Glutamatergic neuron (in vitro differentiated cells): ENCODE measurements around the gene SPSB2. TPM values are rescaled to one million over a fixed set of nuclear protein-coding genes. Genes with fewer than 3 reads are reported as not detected.
A peak's percentile ranks its signal among the peaks of the same experiment; 100 is the strongest.

Experiments used
- DNase-seq: peaks from one replicate; pipeline ENCODE4 v3.0.0; 2022
- H3K27ac Mint-ChIP-seq: one replicate; pipeline ENCODE4 v1.8.0; 2020; ENCODE audit warnings: mild to moderate bottlenecking, mixed read lengths, inconsistent platforms; ENCODE audit not compliant: unreplicated experiment
- H3K27me3 Mint-ChIP-seq: one replicate; pipeline ENCODE4 v1.8.0; 2020; ENCODE audit warnings: mild to moderate bottlenecking, moderate library complexity, mixed read lengths, inconsistent platforms; ENCODE audit not compliant: unreplicated experiment
- H3K36me3 Mint-ChIP-seq: one replicate; pipeline ENCODE4 v1.8.0; 2020; ENCODE audit warnings: mild to moderate bottlenecking, mixed read lengths, inconsistent platforms; ENCODE audit not compliant: unreplicated experiment
- H3K4me1 Mint-ChIP-seq: one replicate; pipeline ENCODE4 v1.8.0; 2020; ENCODE audit warnings: mild to moderate bottlenecking, low read depth, mixed read lengths, inconsistent platforms; ENCODE audit not compliant: unreplicated experiment
- H3K4me3 Mint-ChIP-seq: one replicate; pipeline ENCODE4 v1.8.0; 2020; ENCODE audit warnings: mild to moderate bottlenecking, mixed read lengths, inconsistent platforms; ENCODE audit not compliant: unreplicated experiment
- H3K9me3 Mint-ChIP-seq: one replicate; pipeline ENCODE4 v1.8.0; 2020; ENCODE audit warnings: mild to moderate bottlenecking, moderate library complexity, mixed read lengths, inconsistent platforms; ENCODE audit not compliant: unreplicated experiment
- total RNA-seq: library from RNA; stranded (reverse); fragmentation: NEBNext Ultra II Directional; extraction: Animal tissue kit (Norgen Biotek cat#: 25700); gene quantifications from one replicate; pipeline ENCODE4 v1.2.1, GENCODE V29; 2021; ENCODE audit not compliant: unreplicated experiment
- TF ChIP-seq, protein P1 (sequence below): fragments of 200-600 bp; sonication (generic); IDR thresholded peaks from one replicate; pipeline ENCODE4 v1.5.0; 2021; ENCODE audit not compliant: partially characterized antibody, unreplicated experiment

Gene SPSB2
- total RNA-seq, 1 donor from 2014 or later: 4.3 TPM

- peak overlapping the region; percentile 98 for H3K27ac Mint-ChIP-seq
- peaks cover 33% of the 10 kb centered on the region for H3K9me3 Mint-ChIP-seq
- H3K27me3 Mint-ChIP-seq: peaks cover 43% of the 10 kb centered on the region
- TF ChIP-seq, protein P1, sequence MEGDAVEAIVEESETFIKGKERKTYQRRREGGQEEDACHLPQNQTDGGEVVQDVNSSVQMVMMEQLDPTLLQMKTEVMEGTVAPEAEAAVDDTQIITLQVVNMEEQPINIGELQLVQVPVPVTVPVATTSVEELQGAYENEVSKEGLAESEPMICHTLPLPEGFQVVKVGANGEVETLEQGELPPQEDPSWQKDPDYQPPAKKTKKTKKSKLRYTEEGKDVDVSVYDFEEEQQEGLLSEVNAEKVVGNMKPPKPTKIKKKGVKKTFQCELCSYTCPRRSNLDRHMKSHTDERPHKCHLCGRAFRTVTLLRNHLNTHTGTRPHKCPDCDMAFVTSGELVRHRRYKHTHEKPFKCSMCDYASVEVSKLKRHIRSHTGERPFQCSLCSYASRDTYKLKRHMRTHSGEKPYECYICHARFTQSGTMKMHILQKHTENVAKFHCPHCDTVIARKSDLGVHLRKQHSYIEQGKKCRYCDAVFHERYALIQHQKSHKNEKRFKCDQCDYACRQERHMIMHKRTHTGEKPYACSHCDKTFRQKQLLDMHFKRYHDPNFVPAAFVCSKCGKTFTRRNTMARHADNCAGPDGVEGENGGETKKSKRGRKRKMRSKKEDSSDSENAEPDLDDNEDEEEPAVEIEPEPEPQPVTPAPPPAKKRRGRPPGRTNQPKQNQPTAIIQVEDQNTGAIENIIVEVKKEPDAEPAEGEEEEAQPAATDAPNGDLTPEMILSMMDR: peak; percentile 95
- peaks cover 7% of the 10 kb centered on the region for H3K36me3 Mint-ChIP-seq
- H3K4me1 Mint-ChIP-seq: peaks cover 36% of the 10 kb centered on the region
- H3K4me3 Mint-ChIP-seq: peak overlapping the region; percentile 88
- DNase-seq: peak; percentile 96
These were observed 47.5 kb downstream of the SPSB2 start for GRCh38 chr12:6825398-6826124.

DNA sequence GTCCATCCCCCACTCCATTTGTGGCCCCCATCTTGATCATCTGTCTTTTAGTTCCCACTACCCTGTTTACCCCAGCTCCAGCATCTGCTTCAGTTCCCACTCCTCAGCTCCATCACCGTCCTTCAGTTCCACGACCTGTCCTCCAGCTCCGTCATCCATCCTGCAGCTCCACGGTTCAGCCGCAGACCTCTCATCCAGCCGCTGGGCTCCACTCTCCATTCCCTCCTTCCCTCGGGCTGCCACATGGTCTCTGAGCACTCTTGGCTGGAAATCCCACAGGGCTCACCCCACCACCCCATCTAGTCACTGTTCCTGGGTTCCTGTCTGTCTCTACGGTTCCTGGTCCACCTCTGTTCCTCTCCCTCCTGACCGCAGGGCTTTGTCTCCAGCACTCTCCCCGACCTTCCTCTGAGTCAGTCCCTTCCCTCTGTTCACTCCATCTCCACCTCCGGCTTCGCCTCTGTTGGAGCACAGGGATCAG is 48.2 kb downstream of the SPSB2 start:
- peaks cover 37% of the 10 kb centered on the region for H3K4me1 Mint-ChIP-seq
- peaks cover 33% of the 10 kb centered on the region for H3K9me3 Mint-ChIP-seq
- TF ChIP-seq, protein P1: no peak
- H3K27me3 Mint-ChIP-seq: peaks cover 43% of the 10 kb centered on the region
- peaks cover 7% of the 10 kb centered on the region for H3K36me3 Mint-ChIP-seq
- H3K27ac Mint-ChIP-seq: peak overlapping the region; percentile 98
- DNase-seq: no peak
- peak overlapping the region; percentile 88 for H3K4me3 Mint-ChIP-seq

GRCh38 chr12:6824085-6824775 is 48.9 kb downstream of the SPSB2 start:
- Mint-ChIP-seq H3K27me3 (peaks cover 40% of the 10 kb centered on the region), H3K27ac (peak overlapping the region; percentile 98), H3K4me3 (peak overlapping the region; percentile 88), H3K9me3 (peaks cover 34% of the 10 kb centered on the region), H3K4me1 (peaks cover 44% of the 10 kb centered on the region), H3K36me3 (peaks cover 7% of the 10 kb centered on the region)
- no peak for DNase-seq
- TF ChIP-seq, protein P1: no peak

GRCh38 chr12:6823182-6824084 is 49.7 kb downstream of the SPSB2 start:
- Mint-ChIP-seq H3K27me3 (peaks cover 36% of the 10 kb centered on the region), H3K9me3 (peaks cover 32% of the 10 kb centered on the region), H3K27ac (peak overlapping the region; percentile 66), H3K36me3 (peaks cover 7% of the 10 kb centered on the region), H3K4me1 (peaks cover 47% of the 10 kb centered on the region), H3K4me3 (peak overlapping the region; percentile 99)
- no peak for DNase-seq
- TF ChIP-seq, protein P1: no peak
